ENCODE data around the gene SLC46A1. TPM values are rescaled to one million over a fixed set of nuclear protein-coding genes. Genes with fewer than 3 reads are reported as not detected.
A peak's percentile ranks its signal among the peaks of the same experiment; 100 is the strongest.

SLC46A1 gene
- total RNA-seq, 2 experiments from 2014 or later = 5.2 to 6.1 TPM

DNA sequence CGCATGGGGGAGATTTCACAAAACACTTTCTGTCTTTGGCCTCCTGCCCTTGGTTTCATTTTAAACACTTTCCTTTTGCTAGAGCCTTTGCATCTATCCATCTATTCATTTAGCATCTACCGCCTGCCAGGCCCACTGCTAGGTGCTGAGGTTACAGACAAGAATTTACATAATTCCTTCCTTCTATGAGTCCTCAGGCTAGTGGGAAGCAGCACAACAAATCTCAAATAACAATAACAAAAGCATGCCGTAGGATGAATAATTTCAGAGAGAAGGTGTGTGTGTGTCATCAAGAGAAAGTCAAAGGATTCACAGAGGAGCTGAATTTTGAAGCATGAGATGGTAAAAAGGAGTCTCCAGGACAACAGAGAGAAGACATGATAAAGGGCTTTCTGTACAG is 6.1 kb upstream of the SLC46A1 start:
- Mint-ChIP-seq H3K4me1 (no peaks in the 10 kb centered on the region), H3K4me3 (no peak overlapping the region), H3K27me3 (no peaks in the 10 kb centered on the region), H3K27ac (no peak overlapping the region), H3K36me3 (no peaks in the 10 kb centered on the region), H3K9me3 (no peaks in the 10 kb centered on the region)
- DNase-seq = no peak

GRCh38 chr17:28407974-28408306 is 1.9 kb upstream of the SLC46A1 start:
- DNase-seq = no peak
- H3K9me3 Mint-ChIP-seq = no peaks in the 10 kb centered on the region
- no peaks in the 10 kb centered on the region for H3K36me3 Mint-ChIP-seq
- H3K4me1 Mint-ChIP-seq = peaks cover 11% of the 10 kb centered on the region
- H3K27me3 Mint-ChIP-seq = no peaks in the 10 kb centered on the region
- H3K27ac Mint-ChIP-seq = no peak overlapping the region
- H3K4me3 Mint-ChIP-seq = no peak overlapping the region

GRCh38 chr17:28407130-28407973 is 1.3 kb upstream of the SLC46A1 start:
- Mint-ChIP-seq H3K4me1 (peaks cover 11% of the 10 kb centered on the region), H3K27ac (no peak overlapping the region), H3K36me3 (no peaks in the 10 kb centered on the region), H3K4me3 (no peak overlapping the region), H3K9me3 (no peaks in the 10 kb centered on the region), H3K27me3 (no peaks in the 10 kb centered on the region)
- no peak for DNase-seq

DNA sequence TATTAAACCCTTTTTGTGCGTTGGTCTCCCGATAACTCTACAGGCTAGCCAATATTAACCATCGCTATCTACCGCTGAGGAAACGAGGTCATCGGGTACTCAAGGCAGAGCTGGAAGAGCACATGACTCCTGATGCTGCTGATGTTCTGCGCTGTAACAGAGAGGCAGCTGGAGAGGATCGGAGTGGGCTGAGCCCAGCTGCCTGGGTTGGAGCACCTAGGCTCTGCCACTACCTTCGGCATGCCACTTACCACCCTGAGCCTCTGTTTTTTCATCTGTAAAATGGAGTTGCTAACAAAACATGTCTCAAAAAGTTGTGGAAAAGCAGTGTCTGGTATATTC is 432 bp upstream of the SLC46A1 start:
- Mint-ChIP-seq H3K27ac (peak overlapping the region; percentile 54), H3K27me3 (no peaks in the 10 kb centered on the region), H3K9me3 (no peaks in the 10 kb centered on the region)

DNA sequence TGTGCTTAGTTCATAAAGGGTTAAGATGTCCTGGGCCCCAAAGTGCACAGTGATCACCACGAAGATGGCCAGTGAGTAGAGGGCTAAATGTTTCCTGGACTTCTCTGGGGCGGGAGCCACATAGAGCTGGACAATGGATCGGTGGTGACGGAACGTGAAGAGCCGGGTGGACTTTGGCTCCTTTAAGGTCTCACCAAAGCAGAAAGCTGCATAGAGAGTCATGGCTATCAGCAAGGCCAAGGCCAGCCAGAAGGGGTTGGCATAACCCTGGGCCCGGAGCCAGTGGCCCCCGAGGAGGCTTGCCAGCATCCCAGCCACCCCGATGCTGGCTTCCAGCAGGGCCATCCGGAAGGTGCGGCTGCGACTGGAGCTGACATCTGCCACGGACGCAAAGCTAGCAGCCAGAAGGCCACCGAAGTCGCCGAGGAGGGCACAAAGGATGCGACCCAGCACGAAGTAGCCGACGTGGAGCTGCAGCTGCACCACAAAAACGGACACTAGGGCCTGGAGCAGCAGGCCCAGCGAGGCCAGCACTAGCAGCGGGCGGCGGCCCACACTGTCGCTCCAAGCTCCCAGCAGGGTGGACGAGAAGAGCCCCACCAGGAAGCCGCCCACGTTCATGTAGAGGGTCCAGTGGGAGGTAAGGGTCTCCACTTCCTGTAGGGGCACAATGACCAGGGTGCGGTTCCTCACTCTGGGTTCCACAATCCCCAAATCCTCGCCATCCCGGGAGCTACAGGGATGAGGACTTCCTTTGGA is 1.0 kb downstream of the SLC46A1 start:
- H3K9me3 Mint-ChIP-seq = no peaks in the 10 kb centered on the region
- peaks cover 11% of the 10 kb centered on the region for H3K4me1 Mint-ChIP-seq
- H3K36me3 Mint-ChIP-seq = no peaks in the 10 kb centered on the region
- no peak for DNase-seq
- H3K27ac Mint-ChIP-seq = no peak overlapping the region
- H3K4me3 Mint-ChIP-seq = peak overlapping the region; percentile 83
- no peaks in the 10 kb centered on the region for H3K27me3 Mint-ChIP-seq

More for the DNA sequence above, 432 bp upstream of the SLC46A1 start:
- DNase-seq = no peak
- Mint-ChIP-seq H3K4me1 (peaks cover 11% of the 10 kb centered on the region), H3K36me3 (no peaks in the 10 kb centered on the region), H3K4me3 (peak overlapping the region; percentile 76)

GRCh38 chr17:28404461-28404811 is 1.6 kb downstream of the SLC46A1 start:
- Mint-ChIP-seq H3K27ac (no peak overlapping the region), H3K27me3 (no peaks in the 10 kb centered on the region), H3K4me1 (peaks cover 11% of the 10 kb centered on the region), H3K9me3 (no peaks in the 10 kb centered on the region), H3K36me3 (no peaks in the 10 kb centered on the region), H3K4me3 (no peak overlapping the region)
- DNase-seq = no peak

- H3K4me3 Mint-ChIP-seq = no peak overlapping the region
- no peaks in the 10 kb centered on the region for H3K9me3 Mint-ChIP-seq
- peaks cover 11% of the 10 kb centered on the region for H3K4me1 Mint-ChIP-seq
- no peak for DNase-seq
- no peaks in the 10 kb centered on the region for H3K36me3 Mint-ChIP-seq
- no peaks in the 10 kb centered on the region for H3K27me3 Mint-ChIP-seq
- H3K27ac Mint-ChIP-seq = no peak overlapping the region
These were observed 2.0 kb downstream of the SLC46A1 start for GRCh38 chr17:28404007-28404406.

DNA sequence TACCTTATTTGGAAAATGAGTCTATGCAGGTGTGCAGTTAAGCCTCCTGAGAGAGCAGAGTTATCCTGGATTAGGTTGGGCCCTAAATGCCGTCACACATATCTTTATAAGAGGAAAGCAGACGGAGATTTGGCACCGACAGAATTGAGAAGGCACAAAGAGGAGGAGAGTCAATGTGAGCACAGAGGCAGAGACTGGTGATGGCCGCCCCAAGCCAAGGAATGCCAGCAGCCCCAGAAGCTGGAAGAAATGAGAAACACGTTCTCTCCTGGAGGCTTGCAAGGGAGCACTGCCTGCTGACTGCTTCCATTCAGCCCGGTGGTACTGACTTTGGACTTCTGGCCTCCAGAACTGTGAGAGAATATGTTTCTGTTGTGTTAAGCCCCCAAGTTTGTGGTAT is 3.2 kb downstream of the SLC46A1 start:
- Mint-ChIP-seq H3K27ac (no peak overlapping the region), H3K4me1 (peaks cover 11% of the 10 kb centered on the region)

GRCh38 chr17:28402224-28402630 is 3.8 kb downstream of the SLC46A1 start:
- no peaks in the 10 kb centered on the region for H3K9me3 Mint-ChIP-seq
- no peak for DNase-seq
- H3K4me3 Mint-ChIP-seq = no peak overlapping the region
- H3K27me3 Mint-ChIP-seq = no peaks in the 10 kb centered on the region
- peak overlapping the region; percentile 7 for H3K27ac Mint-ChIP-seq
- H3K4me1 Mint-ChIP-seq = peaks cover 11% of the 10 kb centered on the region
- H3K36me3 Mint-ChIP-seq = no peaks in the 10 kb centered on the region

More for the DNA sequence above, 3.2 kb downstream of the SLC46A1 start:
- H3K36me3 Mint-ChIP-seq = no peaks in the 10 kb centered on the region
- no peaks in the 10 kb centered on the region for H3K27me3 Mint-ChIP-seq
- no peak overlapping the region for H3K4me3 Mint-ChIP-seq
- H3K9me3 Mint-ChIP-seq = no peaks in the 10 kb centered on the region
- no peak for DNase-seq

- no peak overlapping the region for H3K4me3 Mint-ChIP-seq
- no peak overlapping the region for H3K27ac Mint-ChIP-seq
- H3K4me1 Mint-ChIP-seq = peaks cover 8% of the 10 kb centered on the region
- no peaks in the 10 kb centered on the region for H3K9me3 Mint-ChIP-seq
- DNase-seq = no peak
- H3K27me3 Mint-ChIP-seq = no peaks in the 10 kb centered on the region
- no peaks in the 10 kb centered on the region for H3K36me3 Mint-ChIP-seq
These were observed 6.2 kb downstream of the SLC46A1 start for GRCh38 chr17:28399808-28400207.

GRCh38 chr17:28398280-28398981 is 7.6 kb downstream of the SLC46A1 start:
- no peak for DNase-seq
- no peak overlapping the region for H3K27ac Mint-ChIP-seq
- H3K27me3 Mint-ChIP-seq = no peaks in the 10 kb centered on the region
- peaks cover 4% of the 10 kb centered on the region for H3K4me1 Mint-ChIP-seq
- H3K9me3 Mint-ChIP-seq = no peaks in the 10 kb centered on the region
- H3K36me3 Mint-ChIP-seq = no peaks in the 10 kb centered on the region
- H3K4me3 Mint-ChIP-seq = no peak overlapping the region

- no peak for DNase-seq
- Mint-ChIP-seq H3K27me3 (no peaks in the 10 kb centered on the region), H3K27ac (no peak overlapping the region), H3K36me3 (no peaks in the 10 kb centered on the region), H3K9me3 (no peaks in the 10 kb centered on the region), H3K4me3 (no peak overlapping the region), H3K4me1 (no peaks in the 10 kb centered on the region)
These were observed 8.2 kb downstream of the SLC46A1 start for GRCh38 chr17:28397687-28398279.

DNA sequence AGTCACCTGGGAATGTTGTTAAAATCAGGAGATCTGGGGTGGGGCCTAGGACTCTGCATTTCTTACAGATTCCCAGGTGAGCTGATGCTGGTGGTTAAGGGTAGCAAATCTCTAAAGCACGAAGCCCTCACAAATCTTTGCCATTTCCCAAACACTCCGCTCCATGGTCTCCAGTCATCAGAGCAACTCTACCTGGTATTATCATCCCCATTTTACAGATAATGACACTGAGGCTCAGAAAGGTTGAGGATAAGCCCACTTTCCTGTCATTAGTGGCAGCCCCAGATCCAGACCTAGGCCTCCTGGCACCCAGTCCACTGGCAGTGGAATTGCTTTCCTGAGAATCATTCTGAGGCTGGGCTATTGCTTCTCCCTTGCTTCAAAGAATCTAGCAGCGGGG is 8.7 kb downstream of the SLC46A1 start:
- H3K9me3 Mint-ChIP-seq = no peaks in the 10 kb centered on the region
- no peaks in the 10 kb centered on the region for H3K36me3 Mint-ChIP-seq
- H3K4me3 Mint-ChIP-seq = no peak overlapping the region
- no peak overlapping the region for H3K27ac Mint-ChIP-seq
- H3K4me1 Mint-ChIP-seq = no peaks in the 10 kb centered on the region
- DNase-seq = no peak
- no peaks in the 10 kb centered on the region for H3K27me3 Mint-ChIP-seq

DNA sequence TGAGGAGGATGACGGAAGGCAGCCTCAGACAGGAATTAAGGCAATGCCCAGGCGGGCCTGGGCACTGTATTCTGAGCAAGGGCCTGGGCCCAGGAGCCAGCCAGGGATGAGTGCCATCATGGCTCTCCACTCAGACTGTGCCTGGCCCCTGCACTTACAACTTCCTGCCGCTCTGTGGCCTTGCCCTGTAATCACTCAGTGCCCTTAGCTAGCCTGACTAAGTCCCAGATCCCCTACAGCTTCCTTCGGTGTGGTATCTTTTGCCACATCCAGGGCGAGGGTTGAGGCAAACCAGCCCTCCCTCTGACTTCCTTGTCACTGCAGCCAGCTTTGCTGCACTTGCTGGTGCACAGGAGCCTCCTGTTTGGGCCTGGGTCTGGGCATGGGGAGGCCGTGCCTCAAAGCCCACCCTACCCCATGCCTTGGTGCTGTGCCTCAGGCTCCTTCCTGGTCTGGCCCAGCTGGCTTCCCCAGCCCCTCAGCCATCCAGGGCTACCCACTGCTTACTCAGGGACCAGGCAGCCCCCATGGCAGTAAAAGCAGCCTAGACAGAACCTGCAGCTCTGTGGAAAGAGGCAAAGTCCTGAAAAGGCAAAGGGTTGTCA is 9.3 kb downstream of the SLC46A1 start:
- H3K27me3 Mint-ChIP-seq = no peaks in the 10 kb centered on the region

GRCh38 chr17:28395968-28396367 is 10.0 kb downstream of the SLC46A1 start:
- Mint-ChIP-seq H3K27ac (no peak overlapping the region), H3K27me3 (no peaks in the 10 kb centered on the region), H3K36me3 (peaks cover 5% of the 10 kb centered on the region), H3K9me3 (no peaks in the 10 kb centered on the region), H3K4me1 (no peaks in the 10 kb centered on the region), H3K4me3 (no peak overlapping the region)
- no peak for DNase-seq

More for the DNA sequence above, 9.3 kb downstream of the SLC46A1 start:
- no peak overlapping the region for H3K27ac Mint-ChIP-seq
- no peak overlapping the region for H3K4me3 Mint-ChIP-seq
- no peaks in the 10 kb centered on the region for H3K4me1 Mint-ChIP-seq
- DNase-seq = no peak
- H3K9me3 Mint-ChIP-seq = no peaks in the 10 kb centered on the region
- H3K36me3 Mint-ChIP-seq = no peaks in the 10 kb centered on the region

Data from activated naive CD8-positive, alpha-beta T cell treated with anti-CD3 and anti-CD28 coated beads for 36 hours (primary cell).